CD4-positive, alpha-beta T cell treated with Interleukin-15 for 1 hour (primary cell): Measurements from ENCODE around the gene IL2RA.
"Not testable (repeated sequence)": the region's sequence is repeated elsewhere in the genome, so short reads cannot be mapped to it uniquely, and the experiment has no call there.

Experiments
- DNase-seq: peaks from one replicate; pipeline ENCODE4 v3.0.0-alpha.2; 2020

The IL2RA gene

DNA sequence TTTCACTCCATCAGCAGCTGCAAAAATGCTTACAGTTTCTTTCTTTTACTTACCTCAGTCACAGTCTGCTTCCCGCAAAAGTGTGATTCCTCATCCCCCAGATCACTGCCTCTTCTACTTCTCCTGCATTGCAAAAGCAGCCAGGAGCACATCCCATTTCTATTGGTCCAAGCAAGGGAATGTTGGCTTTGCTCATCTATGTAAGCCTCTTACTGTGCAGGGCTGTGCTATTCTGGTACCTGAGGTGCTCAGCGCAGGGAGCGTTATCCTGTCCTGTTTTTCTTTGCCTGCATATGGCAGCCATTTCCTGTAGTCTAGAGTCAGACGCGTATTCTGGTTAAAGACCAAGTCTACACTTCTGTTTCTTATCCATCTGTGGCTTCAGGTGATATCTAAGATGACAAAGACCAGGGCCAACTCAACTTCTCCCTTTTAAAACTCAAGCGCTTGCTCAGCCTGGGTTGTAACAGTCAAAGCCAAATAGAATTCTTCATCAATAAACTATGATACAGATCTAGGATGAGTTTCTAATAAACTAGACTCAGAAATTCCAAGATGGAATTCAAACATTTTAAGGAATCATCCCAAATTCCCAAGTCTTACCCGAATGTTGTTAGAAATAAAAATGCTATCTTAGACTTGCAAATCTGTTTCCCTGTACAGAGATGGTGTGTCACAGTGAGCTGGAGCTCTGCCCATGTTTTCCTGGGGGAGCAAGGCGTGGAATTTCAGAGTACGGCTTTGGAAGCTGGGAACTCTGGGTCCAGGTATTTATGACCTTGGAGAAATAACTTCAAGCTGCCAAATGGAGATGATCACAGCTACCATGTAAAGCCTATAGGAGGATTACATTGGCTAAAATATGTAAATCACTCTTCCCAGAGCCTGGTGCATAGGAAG is 20.6 kb upstream of the IL2RA start:
- DNase-seq = no peak

DNA sequence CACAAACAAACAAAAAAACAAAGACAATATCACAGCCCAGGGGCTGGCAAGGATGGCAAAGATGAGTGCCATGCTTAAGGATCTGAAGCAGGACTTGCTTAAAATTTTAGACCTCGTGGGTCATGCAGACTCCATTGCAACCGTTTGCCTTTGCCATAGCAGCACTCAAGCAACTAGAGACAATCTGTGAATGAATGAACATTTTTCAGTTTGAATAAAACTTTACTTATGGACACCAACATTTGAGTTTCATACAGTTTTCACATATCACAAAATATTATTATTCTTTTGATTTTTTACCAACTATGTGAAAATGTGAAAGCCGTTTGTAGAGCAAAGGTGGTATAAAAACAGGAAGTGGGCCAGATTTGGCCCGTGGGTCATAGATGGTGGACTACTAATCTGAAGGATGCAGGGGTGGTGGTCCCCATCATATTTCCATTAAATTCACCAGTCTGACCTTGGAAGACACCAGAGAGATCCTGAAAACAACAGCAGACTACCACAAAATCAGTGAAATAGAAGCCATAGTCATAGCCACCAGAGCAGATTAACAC is 18.3 kb upstream of the IL2RA start:
- DNase-seq = no peak

DNA sequence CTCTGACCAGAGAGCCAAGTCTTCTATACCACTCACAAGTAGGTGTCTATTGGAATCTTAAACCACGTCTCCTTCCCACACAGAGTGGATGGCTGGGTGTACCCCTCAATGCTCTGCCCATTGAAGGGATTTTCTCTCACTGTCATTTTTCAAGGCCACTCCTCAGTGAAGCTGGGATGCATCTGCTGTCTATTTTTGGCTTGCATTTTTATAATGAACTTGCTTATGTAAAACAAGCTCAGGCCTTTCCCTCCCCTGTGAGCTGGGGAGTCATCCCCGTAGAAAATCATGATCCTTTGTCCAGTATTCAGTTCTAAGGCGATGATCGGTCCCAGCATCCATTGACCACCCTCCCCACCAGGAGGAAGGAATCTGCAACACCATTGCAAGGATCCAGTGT is 16.9 kb upstream of the IL2RA start:
- no peak for DNase-seq

DNA sequence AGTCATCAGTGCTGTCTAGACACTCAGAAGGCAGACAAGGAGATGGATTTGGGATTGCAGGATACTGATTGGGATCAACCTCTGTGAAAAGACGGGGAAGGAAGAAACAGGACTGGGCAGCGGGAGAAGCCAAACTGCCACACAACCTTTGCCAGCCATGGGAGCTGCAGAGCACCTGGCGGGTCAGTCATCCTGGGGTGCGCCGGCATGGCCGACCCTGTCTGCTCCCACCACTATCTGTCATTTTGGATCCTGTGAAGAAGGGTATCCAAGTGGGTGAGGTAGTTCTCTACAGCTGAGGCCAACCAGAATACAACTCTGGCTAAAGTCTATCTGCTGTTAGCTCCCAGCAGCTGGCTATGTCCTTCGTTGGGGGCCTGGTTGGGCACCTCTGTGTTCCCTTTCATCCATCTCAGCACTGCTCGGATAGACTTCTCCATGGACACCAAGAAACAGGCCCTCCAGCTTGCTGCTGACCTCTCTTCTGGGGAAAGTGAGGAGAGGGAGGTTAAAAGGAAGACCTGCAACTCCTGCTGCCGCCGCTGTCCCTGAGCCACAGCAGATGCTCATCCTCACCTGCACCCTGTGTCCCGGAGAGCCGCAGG is 15.0 kb upstream of the IL2RA start:
- no peak for DNase-seq

DNA sequence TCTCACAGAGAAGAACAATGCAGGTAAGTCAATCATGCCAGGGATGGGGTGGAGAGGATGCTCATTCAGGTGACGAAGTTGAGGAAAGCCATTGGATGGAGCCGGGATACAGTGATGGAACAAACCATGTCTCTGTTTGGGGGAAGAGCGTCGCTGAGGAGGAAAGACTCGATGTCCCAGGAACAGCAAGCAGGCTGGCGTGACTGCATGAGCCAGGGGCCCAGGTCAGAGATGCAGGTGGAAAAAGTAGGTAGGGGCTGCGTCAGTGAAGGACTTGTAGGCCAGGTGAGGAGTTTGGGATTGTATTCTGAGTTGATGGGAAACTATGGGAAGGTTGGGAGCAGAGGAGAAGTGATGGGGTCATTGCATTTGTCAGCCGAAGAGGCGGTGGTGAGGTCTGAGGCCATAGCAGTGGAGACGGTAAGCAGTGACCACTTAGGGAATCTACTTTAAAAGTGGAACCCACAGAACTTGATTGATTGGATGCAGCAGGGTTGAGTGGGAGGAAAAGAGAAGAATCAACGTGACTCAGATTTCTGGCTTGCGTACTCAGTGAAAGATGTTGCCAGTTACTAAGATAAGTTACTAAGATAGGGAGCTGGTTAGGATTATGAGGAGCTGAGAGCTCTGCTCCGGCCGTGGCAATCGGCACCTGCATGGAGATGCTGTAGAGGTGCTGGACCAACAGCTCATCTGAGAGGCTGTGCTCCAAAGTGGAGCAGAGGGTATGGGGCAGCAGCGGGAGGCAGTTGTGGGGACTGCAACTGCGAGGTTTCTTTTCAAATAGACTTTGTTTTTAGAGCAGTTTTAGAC is 12.5 kb upstream of the IL2RA start:
- DNase-seq = no peak

DNA sequence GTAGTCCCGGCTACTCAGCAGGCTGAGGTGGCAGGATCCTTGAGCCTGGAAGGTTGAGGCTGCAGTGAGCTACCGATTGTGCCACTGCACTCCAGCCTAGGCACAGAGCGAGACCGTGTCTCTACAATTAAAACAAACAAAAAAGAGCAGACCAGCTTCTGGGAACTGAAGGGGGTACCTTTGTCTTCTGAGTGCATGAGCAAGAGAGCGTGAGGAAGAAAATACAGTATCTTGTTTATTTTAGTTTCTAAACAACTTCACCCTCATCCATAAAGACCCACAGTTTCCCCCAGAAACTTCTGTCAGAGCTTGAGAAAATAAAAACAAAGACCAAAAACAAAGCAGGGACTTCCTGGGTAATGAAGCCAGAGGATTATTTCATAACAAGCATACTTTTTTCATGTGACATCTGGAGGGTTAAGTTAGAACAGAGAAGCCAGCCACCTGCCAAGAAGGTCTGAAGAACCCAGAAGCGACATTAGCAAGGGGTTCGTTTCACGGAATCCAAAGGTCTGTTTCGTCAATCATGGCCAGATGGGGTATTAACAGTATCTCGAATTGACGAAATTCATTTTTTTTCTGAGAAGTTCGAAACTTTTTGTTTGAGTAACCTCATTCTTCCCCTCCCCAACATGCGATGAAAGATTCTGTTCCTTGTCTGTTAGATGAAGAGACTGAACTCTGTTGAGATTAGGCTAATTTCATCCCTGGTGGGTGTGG is 10.2 kb upstream of the IL2RA start:
- DNase-seq = peak; percentile 55

DNA sequence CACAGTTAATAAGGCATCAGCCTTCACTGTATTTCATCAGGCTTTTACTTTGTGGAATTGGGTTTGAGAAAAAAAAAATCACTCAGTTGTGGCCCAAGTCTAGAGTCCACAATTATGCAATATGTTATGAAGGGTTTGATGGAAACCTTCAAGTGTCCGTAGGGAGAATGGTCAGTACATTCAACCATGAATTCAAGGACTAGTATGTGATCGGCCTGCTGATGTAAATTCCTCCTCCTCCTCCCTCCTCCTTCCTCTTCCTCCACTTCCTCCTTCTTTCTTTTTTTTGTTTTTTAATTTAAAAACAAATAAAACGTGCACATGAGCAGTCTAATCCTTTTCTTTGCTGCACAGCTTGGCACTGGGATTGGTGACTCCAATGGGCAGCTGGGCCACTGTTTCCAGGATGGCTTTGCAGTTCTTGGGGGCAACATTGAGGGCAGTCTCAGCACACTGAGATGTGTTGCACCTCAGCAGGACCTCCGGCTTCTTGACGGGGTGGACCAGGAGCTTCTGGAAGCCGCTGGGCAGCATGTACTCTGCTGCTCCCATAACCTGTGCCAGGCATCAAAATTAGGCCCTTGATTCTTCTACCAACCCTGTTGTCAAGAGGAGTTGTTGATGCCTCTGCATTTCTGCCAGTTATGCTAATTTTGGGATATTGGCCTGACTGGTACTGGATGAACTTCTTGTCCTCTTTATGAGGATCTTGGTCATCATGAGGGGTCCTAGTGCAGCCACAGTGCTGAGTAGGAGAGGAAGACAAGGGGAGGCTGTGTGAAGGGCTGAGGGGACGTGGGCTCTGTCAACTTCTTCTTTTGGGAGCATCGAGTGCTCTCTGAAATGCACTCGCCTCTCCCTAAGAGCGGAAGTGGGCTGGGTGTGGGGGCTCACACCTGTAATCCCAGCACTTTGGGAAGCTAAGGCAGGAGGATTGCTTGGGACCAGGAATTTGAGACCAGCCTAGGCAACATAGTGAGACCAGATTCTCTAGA is 9.3 kb upstream of the IL2RA start:
- no peak for DNase-seq

DNA sequence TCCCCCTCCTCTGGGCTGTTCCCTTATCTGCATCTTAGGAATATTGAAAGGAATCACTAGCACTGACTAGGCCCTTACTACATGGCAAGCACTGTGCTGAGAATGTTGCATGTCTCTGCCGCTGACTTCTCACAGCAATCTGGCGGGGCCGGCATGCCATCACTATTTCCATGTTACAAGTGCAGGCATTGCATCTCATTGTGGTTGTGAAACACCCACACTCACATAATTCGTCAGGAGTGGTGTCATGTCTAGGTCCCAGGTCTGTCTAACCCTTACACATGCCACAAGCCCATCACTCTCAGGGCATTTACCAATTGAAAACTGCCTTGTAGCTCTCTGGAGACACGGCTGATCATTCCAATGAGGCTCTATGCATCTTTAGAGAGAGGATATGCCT is 8.5 kb upstream of the IL2RA start:
- no peak for DNase-seq

DNA sequence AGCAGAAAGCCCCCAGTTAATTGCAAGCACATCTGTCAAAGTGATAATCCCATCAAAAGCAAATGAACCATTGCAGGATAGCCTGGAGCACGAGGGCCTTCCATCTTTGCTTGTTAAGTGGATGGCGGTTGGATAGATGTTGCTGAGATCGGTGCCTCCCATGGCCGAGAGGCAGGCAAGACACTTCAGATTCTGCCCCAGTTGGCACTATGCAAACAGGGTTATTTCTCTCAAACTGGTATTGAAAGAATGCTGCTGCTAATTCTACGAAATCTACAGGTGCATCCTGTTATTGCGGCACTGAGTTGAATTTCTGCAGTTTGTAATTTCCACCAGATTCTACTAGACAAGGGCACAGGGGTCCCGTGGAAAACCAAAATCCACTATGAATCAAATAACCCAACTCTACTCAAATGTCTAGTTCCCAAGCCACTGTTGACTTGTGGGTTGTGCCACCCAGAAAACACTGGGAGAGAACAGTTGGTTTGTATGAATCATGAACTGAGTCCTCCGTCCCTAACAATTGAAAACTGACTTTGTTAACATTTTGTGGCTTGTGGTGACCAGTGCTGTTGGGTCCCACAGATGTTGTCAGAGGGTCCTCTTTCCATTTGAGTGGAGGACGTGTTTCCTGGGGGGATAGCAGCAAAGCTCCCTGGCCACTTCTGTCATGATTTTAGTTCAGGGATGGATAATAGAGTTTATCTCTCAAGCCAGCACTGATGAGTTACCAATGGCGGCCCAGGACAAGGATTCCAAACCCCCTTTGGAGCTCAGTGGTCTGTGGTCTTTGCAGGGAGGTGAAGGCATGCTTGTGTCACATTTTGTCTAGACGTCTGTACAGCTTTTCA is 7.1 kb upstream of the IL2RA start:
- peak; percentile 57 for DNase-seq

DNA sequence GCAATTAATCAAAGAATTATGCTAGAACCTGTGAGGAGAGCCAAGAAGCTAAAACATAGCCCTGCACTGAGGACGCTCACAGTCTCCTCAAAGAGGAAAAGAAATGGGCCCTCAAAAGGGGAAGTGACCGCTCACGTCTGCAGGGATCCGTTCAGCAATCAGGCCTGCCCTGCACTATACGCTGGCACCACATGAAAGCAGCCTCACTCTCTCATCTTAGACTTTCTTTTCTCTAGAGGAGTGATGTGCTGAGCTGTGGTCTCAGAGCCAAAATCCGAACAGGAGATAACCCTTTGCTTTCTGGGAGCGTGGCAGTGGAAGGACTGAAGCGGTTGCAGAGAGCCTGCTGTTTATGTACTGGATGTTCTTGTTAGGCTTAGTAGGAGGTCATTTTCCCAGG is 6.3 kb upstream of the IL2RA start:
- peak; percentile 53 for DNase-seq

DNA sequence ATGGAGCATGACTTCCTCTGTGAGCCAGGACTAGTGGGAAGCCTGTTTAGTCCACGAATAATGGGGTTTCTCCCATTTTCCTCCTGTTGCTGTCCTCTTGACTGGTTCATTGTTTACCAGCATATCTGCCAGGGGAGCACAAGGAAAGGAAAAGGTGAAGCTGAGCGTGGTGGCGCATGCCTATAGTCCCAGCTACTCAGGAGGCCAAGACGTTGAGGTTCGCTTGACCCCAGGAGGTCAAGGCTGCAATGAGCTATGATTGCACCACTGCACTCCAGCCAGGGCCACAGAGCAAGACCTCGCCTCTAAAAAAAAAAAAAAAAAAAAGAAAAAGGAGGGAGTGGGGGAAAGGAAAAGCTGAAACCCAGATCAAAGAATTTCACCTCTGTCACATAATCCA is 5.8 kb upstream of the IL2RA start:
- DNase-seq = no peak

DNA sequence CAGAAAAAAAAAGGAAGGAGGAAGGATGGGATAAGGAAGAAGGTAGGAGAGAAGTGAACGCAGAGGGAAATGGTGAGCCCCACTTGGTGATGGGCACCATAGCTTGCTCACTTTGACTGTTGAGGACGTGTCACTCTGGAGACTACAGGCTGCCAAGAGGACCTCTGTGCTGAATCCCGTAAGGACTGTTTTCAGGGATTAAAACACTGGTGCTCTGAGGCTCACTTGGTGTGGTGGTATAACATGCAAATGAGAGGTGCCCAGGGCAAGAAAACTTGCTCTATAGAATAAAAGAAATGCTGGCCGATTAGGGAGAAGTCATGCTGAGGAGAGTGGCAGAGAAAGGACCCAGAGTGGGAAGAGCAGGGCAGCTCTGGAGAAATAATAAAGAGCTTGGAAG is 5.3 kb upstream of the IL2RA start:
- DNase-seq = no peak

DNA sequence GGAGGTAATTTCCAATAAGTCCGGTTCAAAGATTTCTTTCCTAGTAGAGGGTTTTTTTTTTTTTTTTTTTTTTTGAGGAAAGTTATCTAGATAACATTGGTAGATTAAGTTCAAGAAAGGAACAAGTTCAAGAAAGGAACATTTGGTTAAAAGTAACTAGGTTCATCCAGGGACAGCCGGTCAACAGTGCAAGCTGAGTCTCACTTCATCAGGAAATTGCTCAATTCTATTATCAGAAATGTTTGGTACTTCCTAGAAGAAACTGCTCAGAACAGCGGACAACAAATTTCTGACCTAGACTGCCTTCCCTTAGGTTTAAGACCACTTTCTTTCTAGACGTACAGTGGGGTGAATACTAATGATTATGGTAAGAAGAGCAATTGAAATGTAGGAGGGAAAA is 3.7 kb upstream of the IL2RA start:
- DNase-seq = no peak

DNA sequence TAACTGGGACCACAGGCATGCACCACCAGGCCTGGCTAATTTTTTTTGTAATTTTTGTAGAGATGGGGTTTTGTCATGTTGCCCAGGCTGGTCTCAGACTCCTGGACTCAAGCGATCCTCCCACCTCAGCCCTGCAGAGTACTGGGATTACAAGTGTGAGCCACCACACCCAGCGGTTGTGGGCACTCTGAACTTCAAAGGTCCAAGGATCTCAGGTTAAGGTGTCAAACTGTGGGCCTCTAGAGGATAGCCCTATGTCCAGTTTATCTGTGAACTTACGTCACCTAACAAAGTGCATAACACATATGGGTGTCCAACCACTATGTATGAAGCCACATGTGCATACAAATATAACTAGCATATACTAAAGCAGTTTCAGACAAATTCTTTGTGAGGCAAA is 3.2 kb upstream of the IL2RA start:
- no peak for DNase-seq

DNA sequence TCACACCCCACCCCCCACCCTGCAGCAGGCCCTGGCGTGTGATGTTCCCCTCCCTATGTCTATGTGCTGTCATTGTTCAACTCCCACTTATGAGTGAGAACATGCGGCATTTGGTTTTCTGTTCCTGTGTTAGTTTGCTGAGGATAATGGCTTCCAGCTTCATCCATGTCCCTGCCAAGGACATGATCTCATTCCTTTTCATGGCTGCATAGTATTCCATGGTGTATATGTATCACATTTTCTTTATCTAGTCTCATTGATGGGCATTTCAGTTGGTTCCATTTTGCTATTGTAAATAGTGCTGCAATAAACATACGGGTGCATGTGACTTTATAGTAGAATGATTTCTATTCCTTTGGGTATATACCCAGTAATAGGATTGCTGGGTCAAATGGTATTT is 2.6 kb upstream of the IL2RA start:
- DNase-seq = not testable (repeated sequence)

DNA sequence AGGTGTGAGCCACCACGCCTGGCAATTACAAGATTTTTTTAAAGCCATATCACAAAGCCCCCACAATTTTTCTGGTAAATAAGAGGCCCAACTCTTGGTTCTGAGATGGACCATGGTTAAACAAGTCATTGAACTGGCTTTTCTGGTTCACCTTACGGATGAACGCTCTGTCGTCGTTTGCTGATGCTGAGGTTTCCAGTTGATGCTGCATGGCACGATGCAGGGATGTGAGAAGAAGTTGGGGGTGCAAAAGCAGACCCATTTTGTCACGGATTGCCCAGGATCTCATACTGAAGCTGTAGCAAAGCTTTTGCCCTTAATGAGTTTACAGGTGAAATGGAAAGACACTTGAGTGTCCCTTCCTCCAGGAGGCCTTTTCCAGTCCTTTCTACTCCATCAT is 2.0 kb upstream of the IL2RA start:
- DNase-seq = no peak

DNA sequence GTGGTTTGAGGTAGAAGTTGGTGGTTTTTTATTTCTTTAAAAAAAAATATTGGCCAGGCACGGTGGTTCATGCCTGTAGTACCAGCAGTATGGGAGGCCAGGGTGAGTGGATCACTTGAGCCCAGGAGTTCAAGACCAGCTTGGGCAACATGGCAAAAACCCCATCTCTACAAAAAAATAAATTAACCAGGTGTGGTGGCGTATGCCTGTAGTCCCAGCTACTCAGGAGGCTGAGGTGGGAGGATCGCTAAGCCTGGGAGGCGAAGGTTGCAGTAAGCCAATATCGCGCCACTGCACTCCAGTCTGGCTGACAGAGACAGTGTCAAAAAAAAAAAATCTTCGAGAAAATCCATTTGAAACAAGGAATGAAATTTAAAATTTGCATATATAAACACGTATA is 1.1 kb downstream of the IL2RA start:
- DNase-seq = no peak

DNA sequence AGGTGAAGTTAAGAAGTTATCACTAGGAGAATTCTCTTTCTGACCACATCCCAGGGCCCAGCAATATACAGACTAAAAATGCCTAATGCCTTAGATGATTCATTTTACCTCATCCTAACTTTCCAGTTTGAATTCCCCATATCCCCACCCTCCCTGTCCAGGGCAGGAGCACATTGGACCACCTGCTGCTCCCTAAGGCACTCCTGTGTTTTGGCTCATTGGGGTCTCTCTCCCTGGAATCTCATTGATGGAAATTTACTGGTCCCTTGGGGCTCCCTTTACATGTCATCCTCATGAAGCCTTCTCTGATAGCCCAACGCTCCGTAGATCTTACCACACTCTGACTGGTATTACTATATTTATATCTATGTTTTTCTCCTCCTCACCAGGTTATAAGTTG is 2.7 kb downstream of the IL2RA start:
- DNase-seq = no peak

DNA sequence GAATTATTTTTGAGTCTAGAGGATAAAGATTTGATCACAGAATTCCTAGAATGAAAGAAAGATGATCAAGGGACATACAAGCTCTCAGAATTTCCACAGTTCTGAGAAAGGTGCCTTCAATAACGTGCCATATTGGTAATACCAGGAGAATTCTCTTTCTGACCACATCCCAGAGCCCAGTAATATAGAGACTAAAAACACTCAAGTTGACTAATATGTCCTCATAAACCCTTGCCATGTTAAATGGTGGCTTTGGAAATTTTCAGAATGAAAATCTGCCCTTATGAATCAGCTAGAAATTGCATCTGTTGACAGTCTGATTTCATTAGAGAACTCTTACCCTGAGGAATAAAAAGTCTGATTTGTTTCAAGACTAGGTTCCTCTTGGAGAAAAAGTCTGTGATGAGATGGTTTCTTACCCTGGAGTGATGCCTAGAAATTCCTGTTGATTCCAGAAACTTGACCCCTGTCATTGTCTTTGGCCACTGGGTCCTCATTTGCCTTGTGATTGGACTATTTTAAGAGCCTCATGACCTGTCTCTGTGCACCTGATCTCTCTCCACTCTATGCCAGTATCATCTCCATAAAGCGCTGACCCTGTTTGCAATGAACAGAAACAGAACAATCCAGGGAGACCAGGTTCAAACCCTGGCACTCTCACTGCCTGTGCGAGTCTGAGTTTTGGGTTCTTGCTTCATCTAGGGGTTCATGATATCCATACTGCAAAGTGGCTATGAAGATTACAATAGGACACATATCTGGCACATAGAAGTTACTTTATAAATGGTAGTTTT is 3.3 kb downstream of the IL2RA start:
- no peak for DNase-seq
